Uterus (tissue), 4 donors: ENCODE measurements around the gene ZNF148. TPM values are rescaled to one million over a fixed set of nuclear protein-coding genes. Genes with fewer than 3 reads are reported as not detected.

Source experiments
- DNase-seq, 2 donors: peaks; one replicate each; pipeline ENCODE4 v3.0.0-alpha.2; 2019 to 2020
- H3K27ac ChIP-seq, 2 donors: fragments of 200-600 bp; sonication (generic); 1 replicate in 1 of 2; 2 replicates in 1 of 2; pipeline ENCODE4 v1.5.1; 2016 to 2018
- H3K27me3 ChIP-seq, 2 donors: fragments of 200-600 bp; sonication (generic); one replicate each; pipeline ENCODE4 v1.5.1; 2018 to 2019; ENCODE audit warnings: control low read depth in 1 of 2
- H3K36me3 ChIP-seq, 2 donors: fragments of 200-600 bp; sonication (generic); one replicate each; pipeline ENCODE4 v1.5.1; 2019; ENCODE audit warnings: control low read depth in 1 of 2
- H3K4me1 ChIP-seq, 2 donors: fragments of 200-600 bp; sonication (generic); one replicate each; pipeline ENCODE4 v1.5.1; 2018 to 2019; ENCODE audit warnings: control low read depth in 1 of 2
- H3K4me3 ChIP-seq, 2 donors: fragments of 200-600 bp; sonication (generic); 1 replicate in 1 of 2; 2 replicates in 1 of 2; pipeline ENCODE4 v1.5.1; 2018 to 2019; ENCODE audit warnings: mild to moderate bottlenecking in 1 of 2
- H3K9me3 ChIP-seq, 2 donors: fragments of 200-600 bp; sonication (generic); one replicate each; pipeline ENCODE4 v1.5.1; 2019; ENCODE audit warnings: control low read depth in 1 of 2
- POLR2A ChIP-seq, 2 donors: fragments of 450-650 bp; IDR thresholded peaks; one replicate each; pipeline ENCODE4 v1.6.1; 2016; ENCODE audit warnings: antibody characterized with exemption in 2 of 2, mild to moderate bottlenecking in 1 of 2, moderate library complexity in 1 of 2
- intact Hi-C: fragments of 100-400 bp; cut with DNase I; formaldehyde crosslinking; loops from one replicate; pipeline ENCODE4 v1.15.1; 2023; ENCODE audit warnings: low total_unique reads
- total RNA-seq, 4 donors: library from RNA; depleted of rRNA in 3 of 4; stranded (reverse); fragments of >200 nt in 3 of 4; gene quantifications; one replicate each; pipeline versions ENCODE4 v1.1.0 to v1.2.4, GENCODE V29; 2014 to 2023
- TF ChIP-seq, protein P1 (sequence below), 4 experiments: fragments of 200-600 bp in 2 of 4; fragments of 450-650 bp in 2 of 4; sonication (generic) in 2 of 4; IDR thresholded peaks; one replicate each; pipeline ENCODE4 v1.5.1; 2016 to 2019; ENCODE audit warnings: antibody characterized with exemption in 4 of 4, mild to moderate bottlenecking in 2 of 4, moderate library complexity in 1 of 4
- donor health status: DM: yes; HTN: yes; CAD: no.

The ZNF148 gene
- total RNA-seq, 4 donors from 2014 or later: 21.2 to 93.1 (median 53.0) TPM

GRCh38 chr3:125213946-125214542 lies 161.1 kb downstream of the ZNF148 start:
- intact Hi-C loops: no loop called here
- no peak for DNase-seq
- TF ChIP-seq, protein P1, sequence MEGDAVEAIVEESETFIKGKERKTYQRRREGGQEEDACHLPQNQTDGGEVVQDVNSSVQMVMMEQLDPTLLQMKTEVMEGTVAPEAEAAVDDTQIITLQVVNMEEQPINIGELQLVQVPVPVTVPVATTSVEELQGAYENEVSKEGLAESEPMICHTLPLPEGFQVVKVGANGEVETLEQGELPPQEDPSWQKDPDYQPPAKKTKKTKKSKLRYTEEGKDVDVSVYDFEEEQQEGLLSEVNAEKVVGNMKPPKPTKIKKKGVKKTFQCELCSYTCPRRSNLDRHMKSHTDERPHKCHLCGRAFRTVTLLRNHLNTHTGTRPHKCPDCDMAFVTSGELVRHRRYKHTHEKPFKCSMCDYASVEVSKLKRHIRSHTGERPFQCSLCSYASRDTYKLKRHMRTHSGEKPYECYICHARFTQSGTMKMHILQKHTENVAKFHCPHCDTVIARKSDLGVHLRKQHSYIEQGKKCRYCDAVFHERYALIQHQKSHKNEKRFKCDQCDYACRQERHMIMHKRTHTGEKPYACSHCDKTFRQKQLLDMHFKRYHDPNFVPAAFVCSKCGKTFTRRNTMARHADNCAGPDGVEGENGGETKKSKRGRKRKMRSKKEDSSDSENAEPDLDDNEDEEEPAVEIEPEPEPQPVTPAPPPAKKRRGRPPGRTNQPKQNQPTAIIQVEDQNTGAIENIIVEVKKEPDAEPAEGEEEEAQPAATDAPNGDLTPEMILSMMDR (IDR thresholded peaks at IDR 0.05): no peak
- TF ChIP-seq POLR2A (IDR thresholded peaks at IDR 0.05): no peak
- Histone ChIP-seq H3K27me3 (peaks cover 8 to 15% of the 10 kb centered on the region in 2 donors), H3K36me3 (no peaks in the 10 kb centered on the region), H3K4me3 (no peak overlapping the region), H3K27ac (no peak overlapping the region), H3K4me1 (peaks cover 0 to 9% of the 10 kb centered on the region in 2 donors), H3K9me3 (no peaks in the 10 kb centered on the region)

GRCh38 chr3:125213364-125213755 lies 161.8 kb downstream of the ZNF148 start:
- no peaks in the 10 kb centered on the region for H3K36me3 ChIP-seq
- H3K9me3 ChIP-seq: no peaks in the 10 kb centered on the region
- H3K27ac ChIP-seq: no peak overlapping the region
- peaks cover 8 to 15% of the 10 kb centered on the region in 2 donors for H3K27me3 ChIP-seq
- no peak for DNase-seq
- no peak overlapping the region for H3K4me3 ChIP-seq
- intact Hi-C loops: no loop called here
- TF ChIP-seq, protein P1 (IDR thresholded peaks at IDR 0.05): no peak
- TF ChIP-seq POLR2A (IDR thresholded peaks at IDR 0.05): no peak
- peaks cover 0 to 9% of the 10 kb centered on the region in 2 donors for H3K4me1 ChIP-seq

DNA sequence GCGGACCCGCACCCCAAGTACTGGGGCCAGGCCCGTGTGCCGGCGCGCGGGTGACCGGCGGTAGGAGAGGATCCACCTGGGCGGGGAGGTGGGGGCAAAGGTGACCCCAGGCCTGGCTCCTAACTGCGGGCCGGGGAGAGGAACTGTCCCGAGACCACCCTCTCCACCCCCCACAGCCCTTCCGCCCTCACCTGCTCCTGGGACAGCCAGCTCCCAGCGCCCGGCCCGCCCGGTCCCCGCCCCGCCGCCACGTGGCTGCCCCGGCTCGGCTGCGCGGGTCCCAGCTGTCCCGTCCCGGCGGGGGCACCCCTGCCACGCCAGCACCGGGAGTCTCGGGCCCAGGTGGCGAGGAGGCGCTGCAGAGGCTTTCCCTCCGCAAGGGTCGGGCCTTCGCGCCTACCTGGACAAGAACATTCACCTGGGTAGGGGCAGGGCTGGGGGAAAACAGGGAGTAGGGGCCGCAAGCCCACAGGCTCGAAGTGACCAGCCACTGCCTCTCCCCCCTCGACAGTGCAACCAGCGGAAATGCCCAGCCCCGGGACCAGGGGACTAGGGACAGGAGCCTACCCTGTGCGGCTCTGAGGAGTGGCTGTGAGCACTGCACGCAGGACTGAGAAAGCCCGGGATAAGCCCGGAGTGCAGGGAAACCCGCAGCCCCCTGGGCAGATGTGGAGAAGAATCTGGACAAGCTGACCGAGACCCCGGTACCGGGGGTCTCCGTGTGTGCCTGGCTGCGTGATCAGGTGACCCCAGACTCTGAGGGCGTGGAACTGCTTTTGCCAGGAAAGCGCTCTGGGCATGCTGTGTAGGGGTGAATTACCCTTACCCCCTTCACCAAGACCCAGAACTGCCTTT lies 162.4 kb downstream of the ZNF148 start, which contains the start of gene SLC12A8:
TSS of gene SLC12A8 (minus strand) at position 240 of the 855 bp plus-strand sequence. CDS start 1,399 bp downstream, outside the sequence.
- no peak for DNase-seq
- intact Hi-C loops: no loop called here
- no peak within 1 kb of the TSS for H3K27ac ChIP-seq
- H3K9me3 ChIP-seq: no peaks in the 10 kb centered on the region
- TF ChIP-seq, protein P1 (IDR thresholded peaks at IDR 0.05): no peak
- no peak for TF ChIP-seq POLR2A (IDR thresholded peaks at IDR 0.05)
- peaks cover 0 to 9% of the 10 kb centered on the region in 2 donors for H3K4me1 ChIP-seq
- H3K27me3 ChIP-seq: peaks cover 8 to 15% of the 10 kb centered on the region in 2 donors
- peak within 1 kb of the TSS in 1 of 2 donors; percentile 15 for H3K4me3 ChIP-seq
- no peaks in the 10 kb centered on the region for H3K36me3 ChIP-seq

- Histone ChIP-seq H3K36me3 (no peaks in the 10 kb centered on the region), H3K27ac (no peak overlapping the region), H3K27me3 (peaks cover 8 to 15% of the 10 kb centered on the region in 2 donors), H3K9me3 (no peaks in the 10 kb centered on the region), H3K4me3 (peak overlapping the region in 1 of 2 donors; percentile 15), H3K4me1 (peaks cover 0 to 9% of the 10 kb centered on the region in 2 donors)
- intact Hi-C loops: no loop called here
- no peak for DNase-seq
- TF ChIP-seq, protein P1 (IDR thresholded peaks at IDR 0.05): no peak
- TF ChIP-seq POLR2A (IDR thresholded peaks at IDR 0.05): no peak
These were observed 163.0 kb downstream of the ZNF148 start for GRCh38 chr3:125212091-125212508.
